Glutamatergic neuron (in vitro differentiated cells): Measurements from ENCODE around the gene HPD. TPM values are rescaled to one million over a fixed set of nuclear protein-coding genes. Genes with fewer than 3 reads are reported as not detected.

Source experiments
- DNase-seq: peaks from one replicate; pipeline ENCODE4 v3.0.0; 2022
- H3K27ac Mint-ChIP-seq: one replicate; pipeline ENCODE4 v1.8.0; 2020; ENCODE audit warnings: mild to moderate bottlenecking, mixed read lengths, inconsistent platforms; ENCODE audit not compliant: unreplicated experiment
- H3K27me3 Mint-ChIP-seq: one replicate; pipeline ENCODE4 v1.8.0; 2020; ENCODE audit warnings: mild to moderate bottlenecking, moderate library complexity, mixed read lengths, inconsistent platforms; ENCODE audit not compliant: unreplicated experiment
- H3K36me3 Mint-ChIP-seq: one replicate; pipeline ENCODE4 v1.8.0; 2020; ENCODE audit warnings: mild to moderate bottlenecking, mixed read lengths, inconsistent platforms; ENCODE audit not compliant: unreplicated experiment
- H3K4me1 Mint-ChIP-seq: one replicate; pipeline ENCODE4 v1.8.0; 2020; ENCODE audit warnings: mild to moderate bottlenecking, low read depth, mixed read lengths, inconsistent platforms; ENCODE audit not compliant: unreplicated experiment
- H3K4me3 Mint-ChIP-seq: one replicate; pipeline ENCODE4 v1.8.0; 2020; ENCODE audit warnings: mild to moderate bottlenecking, mixed read lengths, inconsistent platforms; ENCODE audit not compliant: unreplicated experiment
- H3K9me3 Mint-ChIP-seq: one replicate; pipeline ENCODE4 v1.8.0; 2020; ENCODE audit warnings: mild to moderate bottlenecking, moderate library complexity, mixed read lengths, inconsistent platforms; ENCODE audit not compliant: unreplicated experiment
- total RNA-seq: library from RNA; stranded (reverse); fragmentation: NEBNext Ultra II Directional; extraction: Animal tissue kit (Norgen Biotek cat#: 25700); gene quantifications from one replicate; pipeline ENCODE4 v1.2.1, GENCODE V29; 2021; ENCODE audit not compliant: unreplicated experiment
- TF ChIP-seq, protein P1 (sequence below): fragments of 200-600 bp; sonication (generic); IDR thresholded peaks from one replicate; pipeline ENCODE4 v1.5.0; 2021; ENCODE audit not compliant: partially characterized antibody, unreplicated experiment

HPD gene
- total RNA-seq, 1 donor from 2014 or later, result not detected

DNA sequence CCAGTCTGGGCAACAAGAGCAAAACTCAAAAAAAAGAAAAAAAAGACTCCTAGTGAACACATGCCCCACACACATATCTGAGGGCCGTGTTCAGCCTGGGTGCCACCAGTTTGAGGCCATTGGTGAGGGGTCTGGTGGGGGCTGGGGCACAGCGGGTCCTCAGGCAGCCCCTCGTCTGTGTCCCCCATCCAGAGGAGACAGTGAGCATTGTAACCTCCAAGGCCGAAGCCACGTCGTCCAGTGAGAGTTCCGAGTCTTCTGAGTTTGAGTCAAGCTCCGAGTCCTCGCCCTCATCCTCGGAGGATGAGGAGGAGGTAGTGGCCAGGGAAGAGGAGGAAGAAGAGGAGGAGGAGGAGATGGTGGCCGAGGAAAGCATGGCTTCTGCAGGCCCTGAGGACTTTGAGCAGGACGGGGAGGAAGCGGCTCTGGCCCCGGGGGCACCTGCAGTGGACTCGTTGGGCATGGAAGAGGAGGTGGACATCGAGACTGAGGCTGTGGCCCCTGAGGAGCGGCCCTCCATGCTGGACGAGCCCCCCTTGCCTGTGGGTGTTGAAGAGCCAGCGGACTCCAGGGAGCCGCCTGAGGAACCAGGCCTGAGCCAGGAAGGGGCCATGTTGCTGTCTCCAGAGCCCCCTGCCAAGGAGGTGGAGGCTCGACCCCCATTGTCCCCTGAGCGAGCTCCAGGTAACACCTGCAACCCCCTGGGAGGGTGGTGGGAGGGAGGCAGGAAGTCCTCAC lies 39.3 kb downstream of the HPD start:
- Mint-ChIP-seq H3K27ac (no peak overlapping the region), H3K36me3 (no peaks in the 10 kb centered on the region), H3K4me1 (no peaks in the 10 kb centered on the region), H3K4me3 (no peak overlapping the region), H3K9me3 (peaks cover 5% of the 10 kb centered on the region), H3K27me3 (peaks cover 2% of the 10 kb centered on the region)
- TF ChIP-seq, protein P1, sequence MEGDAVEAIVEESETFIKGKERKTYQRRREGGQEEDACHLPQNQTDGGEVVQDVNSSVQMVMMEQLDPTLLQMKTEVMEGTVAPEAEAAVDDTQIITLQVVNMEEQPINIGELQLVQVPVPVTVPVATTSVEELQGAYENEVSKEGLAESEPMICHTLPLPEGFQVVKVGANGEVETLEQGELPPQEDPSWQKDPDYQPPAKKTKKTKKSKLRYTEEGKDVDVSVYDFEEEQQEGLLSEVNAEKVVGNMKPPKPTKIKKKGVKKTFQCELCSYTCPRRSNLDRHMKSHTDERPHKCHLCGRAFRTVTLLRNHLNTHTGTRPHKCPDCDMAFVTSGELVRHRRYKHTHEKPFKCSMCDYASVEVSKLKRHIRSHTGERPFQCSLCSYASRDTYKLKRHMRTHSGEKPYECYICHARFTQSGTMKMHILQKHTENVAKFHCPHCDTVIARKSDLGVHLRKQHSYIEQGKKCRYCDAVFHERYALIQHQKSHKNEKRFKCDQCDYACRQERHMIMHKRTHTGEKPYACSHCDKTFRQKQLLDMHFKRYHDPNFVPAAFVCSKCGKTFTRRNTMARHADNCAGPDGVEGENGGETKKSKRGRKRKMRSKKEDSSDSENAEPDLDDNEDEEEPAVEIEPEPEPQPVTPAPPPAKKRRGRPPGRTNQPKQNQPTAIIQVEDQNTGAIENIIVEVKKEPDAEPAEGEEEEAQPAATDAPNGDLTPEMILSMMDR, result no peak
- DNase-seq, result no peak

- Mint-ChIP-seq H3K36me3 (no peaks in the 10 kb centered on the region), H3K4me3 (no peak overlapping the region), H3K4me1 (peaks cover 1% of the 10 kb centered on the region), H3K27ac (no peak overlapping the region), H3K9me3 (peaks cover 8% of the 10 kb centered on the region), H3K27me3 (peaks cover 8% of the 10 kb centered on the region)
- TF ChIP-seq, protein P1, result no peak
- no peak for DNase-seq
Measured at GRCh38 chr12:121817648-121818043, 41.0 kb downstream of the HPD start.

DNA sequence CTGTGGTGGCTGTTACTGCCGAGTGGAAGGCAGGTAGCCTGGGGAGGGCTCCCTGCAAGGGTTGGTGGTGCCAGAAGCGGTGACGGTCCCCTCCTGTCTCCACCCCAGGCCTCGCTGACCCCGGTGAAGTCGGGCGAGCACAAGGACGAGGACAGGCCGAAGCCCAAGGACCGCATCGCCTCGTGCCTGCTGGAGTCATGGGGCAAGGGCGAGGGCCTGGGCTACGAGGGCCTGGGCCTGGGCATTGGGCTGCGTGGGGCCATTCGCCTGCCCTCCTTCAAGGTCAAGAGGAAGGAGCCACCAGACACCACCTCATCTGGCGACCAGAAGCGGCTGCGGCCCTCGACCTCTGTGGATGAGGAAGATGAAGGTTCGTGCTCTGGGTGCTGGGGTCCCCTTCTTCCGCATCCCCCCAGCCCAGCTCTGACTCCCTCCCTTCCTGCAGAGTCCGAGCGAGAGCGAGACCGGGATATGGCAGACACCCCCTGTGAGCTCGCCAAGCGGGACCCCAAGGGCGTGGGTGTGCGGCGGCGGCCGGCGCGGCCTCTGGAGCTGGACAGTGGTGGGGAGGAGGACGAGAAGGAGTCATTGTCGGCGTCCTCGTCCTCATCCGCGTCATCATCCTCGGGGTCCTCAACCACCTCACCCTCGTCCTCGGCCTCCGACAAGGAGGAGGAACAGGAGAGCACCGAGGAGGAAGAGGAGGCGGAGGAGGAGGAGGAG lies 41.6 kb downstream of the HPD start:
- peaks cover 9% of the 10 kb centered on the region for H3K27me3 Mint-ChIP-seq
- no peaks in the 10 kb centered on the region for H3K36me3 Mint-ChIP-seq
- DNase-seq, result no peak
- TF ChIP-seq, protein P1, result no peak
- H3K4me1 Mint-ChIP-seq, result peaks cover 1% of the 10 kb centered on the region
- H3K27ac Mint-ChIP-seq, result no peak overlapping the region
- H3K4me3 Mint-ChIP-seq, result no peak overlapping the region
- peaks cover 8% of the 10 kb centered on the region for H3K9me3 Mint-ChIP-seq

- Mint-ChIP-seq H3K36me3 (no peaks in the 10 kb centered on the region), H3K4me3 (no peak overlapping the region), H3K9me3 (peaks cover 12% of the 10 kb centered on the region), H3K4me1 (peaks cover 6% of the 10 kb centered on the region), H3K27me3 (peaks cover 13% of the 10 kb centered on the region), H3K27ac (no peak overlapping the region)
- DNase-seq, result no peak
- TF ChIP-seq, protein P1, result no peak
Measured at GRCh38 chr12:121815263-121815662, 43.4 kb downstream of the HPD start.
